K562 (cell line): ENCODE measurements around the gene WDR86. TPM values are rescaled to one million over a fixed set of nuclear protein-coding genes. Genes with fewer than 3 reads are reported as not detected.
A peak's percentile ranks its signal among the peaks of the same experiment; 100 is the strongest.

Source experiments
- ATAC-seq: fragments of 200-7000 bp; cut with Tn5 transposase; 3 replicates; pipeline ENCODE4 v1.9.1; 2020; ENCODE audit warnings: moderate library complexity
- BruUV-seq: library from RNA; stranded (reverse); fragments of 400-500 nt; replicated peaks from 2 replicates; lab custom pipeline; 2021; lab: Mats Ljungman, UMichigan
- CTCF ChIA-PET: fragments of 300-600 bp; formaldehyde crosslinking; extraction: SDS; loops from one replicate; lab custom pipeline; 2021; ENCODE audit warnings: low intra/inter-chr PET ratio; lab: Yijun Ruan, JAX
- POLR2A ChIA-PET: fragments of 300-600, 350-650 bp; sonication (Branson Sonifier 250); formaldehyde crosslinking; extraction: SDS; loops from one replicate; lab custom pipeline; 2021; ENCODE audit warnings: antibody characterized with exemption, inconsistent platforms; lab: Yijun Ruan, JAX
- DNase-seq, 4 experiments: peaks; one replicate each; pipeline versions ENCODE4 v3.0.0 to v3.0.0-alpha.2; 2011 to 2018; ENCODE audit warnings: low spot score in 3 of 4, mixed read lengths in 3 of 4; ENCODE audit errors: extremely low read depth in 1 of 4
- FAIRE-seq: peaks from 2 replicates; lab custom pipeline; 2011; peaks lifted over from hg19 to GRCh38; lab: Jason Lieb, UNC
- H2AFZ ChIP-seq: 2 replicates; pipeline ENCODE4 v1.6.0; 2011; ENCODE audit warnings: low read depth, low read length, control low read depth, inconsistent platforms
- H3K27ac ChIP-seq: fragments of 200-600 bp; 3 replicates; pipeline ENCODE4 v1.8.0; 2011; ENCODE audit warnings: low read depth, mild to moderate bottlenecking, control low read depth, inconsistent platforms, low read length, moderate library complexity, mixed read lengths; ENCODE audit errors: extremely low read depth
- H3K27me3 ChIP-seq, 2 experiments: fragments of 300-600 bp in 1 of 2; 2 replicates in 1 of 2; 3 replicates in 1 of 2; pipeline versions ENCODE4 v1.6.0 to v1.8.0; 2011; ENCODE audit warnings: inconsistent platforms in 2 of 2, low read length in 2 of 2, mild to moderate bottlenecking in 1 of 2, mixed read lengths in 1 of 2, moderate library complexity in 1 of 2; ENCODE audit not compliant: control insufficient read depth in 2 of 2, insufficient read depth in 2 of 2
- H3K36me3 ChIP-seq: fragments of 300-600 bp; 3 replicates; pipeline ENCODE4 v1.8.0; 2011; ENCODE audit warnings: mild to moderate bottlenecking, low read length, inconsistent platforms; ENCODE audit not compliant: control insufficient read depth, insufficient read depth
- H3K4me1 ChIP-seq, 2 experiments: fragments of 200-600 bp in 1 of 2; replicated peaks in 1 of 2; 2 replicates in 1 of 2; 3 replicates in 1 of 2; pipeline versions ENCODE4 v1.5.1 to v1.8.0; 2011; ENCODE audit warnings: inconsistent platforms in 2 of 2, low read length in 2 of 2, mild to moderate bottlenecking in 1 of 2, mixed read lengths in 1 of 2, moderate library complexity in 1 of 2; ENCODE audit not compliant: control insufficient read depth in 2 of 2, insufficient read depth in 2 of 2
- H3K4me2 ChIP-seq: 2 replicates; pipeline ENCODE4 v1.6.1; 2011; ENCODE audit warnings: low read length, control low read depth, inconsistent platforms, mixed read lengths; ENCODE audit not compliant: insufficient read depth
- H3K4me3 ChIP-seq: fragments of 200-600 bp; sonication (generic), shearing (Covaris generic); 2 replicates; pipeline ENCODE4 v1.5.1; 2016; ENCODE audit warnings: control low read depth, inconsistent platforms
- H3K79me2 ChIP-seq: fragments of 200-600 bp; 3 replicates; pipeline ENCODE4 v1.8.0; 2011; ENCODE audit warnings: low read length, inconsistent platforms; ENCODE audit not compliant: control insufficient read depth, insufficient read depth
- H3K9ac ChIP-seq, 2 experiments: 2 replicates each; pipeline versions ENCODE4 v1.6.0 to v1.6.1; 2011; ENCODE audit warnings: low read depth in 2 of 2, low read length in 2 of 2, control low read depth in 1 of 2, inconsistent platforms in 1 of 2, mild to moderate bottlenecking in 1 of 2, mixed read lengths in 1 of 2; ENCODE audit not compliant: insufficient read depth in 1 of 2
- H3K9me1 ChIP-seq: one replicate; pipeline ENCODE4 v1.6.0; 2011; ENCODE audit warnings: inconsistent platforms, mild to moderate bottlenecking, low read length, moderate library complexity; ENCODE audit not compliant: control insufficient read depth, insufficient read depth
- H3K9me3 ChIP-seq: replicated peaks from 2 replicates; pipeline ENCODE4 v1.5.1; 2011; ENCODE audit warnings: low read depth, low read length, inconsistent platforms; ENCODE audit not compliant: control insufficient read depth, insufficient read depth
- H4K20me1 ChIP-seq: replicated peaks from 2 replicates; pipeline ENCODE4 v1.6.1; 2011; ENCODE audit warnings: low read length, inconsistent platforms, mixed read lengths; ENCODE audit not compliant: control insufficient read depth, insufficient read depth
- RNF219 ChIP-seq: fragments of 250-450 bp; sonication (Bioruptor Pico); IDR thresholded peaks from 2 replicates; pipeline ENCODE4 v1.5.0; 2022; ENCODE audit warnings: mild to moderate bottlenecking
- ZNF232 ChIP-seq: sonication (generic); formaldehyde crosslinking; IDR thresholded peaks from 2 replicates; pipeline ENCODE4 v1.8.0; 2022; ENCODE audit warnings: mild to moderate bottlenecking, missing genetic modification reagents
- ZNF668 ChIP-seq: fragments of 250-450 bp; sonication (Bioruptor Pico); IDR thresholded peaks from 2 replicates; pipeline ENCODE4 v1.8.0; 2022; ENCODE audit warnings: mild to moderate bottlenecking, inconsistent platforms
- WGBS: fragments of 100-300 bp; shearing (Covaris generic); methylation state at CpG from one replicate; pipeline ENCODE4 v1.1.6; 2016; ENCODE audit warnings: low coverage, mixed read lengths; ENCODE audit not compliant: insufficient coverage; ENCODE audit errors: missing lambda C conversion rate; 5-methylcytosine and 5-hydroxymethylcytosine counted together
- in situ Hi-C: fragments of 300-500 bp; cut with MboI; formaldehyde crosslinking; loops from 4 replicates; pipeline ENCODE4 v1.15.0; 2018; ENCODE audit warnings: inconsistent platforms, mixed read lengths
- intact Hi-C: fragments of 100-400 bp; cut with micrococcal nuclease; formaldehyde crosslinking; loops from 2 replicates; pipeline ENCODE4 v1.14.2; 2022
- polyA plus RNA-seq, 8 experiments: library from polyadenylated mRNA; depleted of rRNA in 4 of 8; stranded (reverse) in 5 of 8; unstranded in 3 of 8; fragments of >200 nt; fragmentation: Nextera tagmentation in 2 of 8; fragmentation: Illumina TruSeq in 1 of 8; extraction: Ambion mirVana in 2 of 8; extraction: Trizol in 1 of 8; gene quantifications; 2 replicates each; pipeline versions ENCODE4 v1.2.1 to v1.2.3, GENCODE V29; 2011 to 2014; ENCODE audit warnings: inconsistent platforms in 1 of 8, missing spikeins in 1 of 8
- total RNA-seq, 7 experiments: library from RNA; depleted of rRNA in 6 of 7; stranded (reverse); fragments of >200 nt in 6 of 7; fragmentation: Illumina TruSeq in 2 of 7; extraction: Trizol in 2 of 7; gene quantifications; 2 replicates each; pipeline versions ENCODE4 v1.2.1 to v1.2.3, GENCODE V29; 2011 to 2021; ENCODE audit warnings: low replicate concordance in 1 of 7
- TF ChIP-seq, protein P1 (sequence below): sonication (generic); formaldehyde crosslinking; IDR thresholded peaks from 2 replicates; pipeline ENCODE4 v1.8.1; 2023; ENCODE audit warnings: mild to moderate bottlenecking, missing genetic modification reagents
- TF ChIP-seq, protein P2 (sequence below): sonication (generic); formaldehyde crosslinking; IDR thresholded peaks from 2 replicates; pipeline ENCODE4 v1.8.0; 2022; ENCODE audit warnings: missing genetic modification reagents, mild to moderate bottlenecking, moderate library complexity, borderline replicate concordance

Gene WDR86
- total and polyA plus RNA-seq, 9 of the 15 experiments (the other 6 are each of a cell fraction or from before 2014, with no cell fraction given) = 0.24 TPM; not detected in 8

DNA sequence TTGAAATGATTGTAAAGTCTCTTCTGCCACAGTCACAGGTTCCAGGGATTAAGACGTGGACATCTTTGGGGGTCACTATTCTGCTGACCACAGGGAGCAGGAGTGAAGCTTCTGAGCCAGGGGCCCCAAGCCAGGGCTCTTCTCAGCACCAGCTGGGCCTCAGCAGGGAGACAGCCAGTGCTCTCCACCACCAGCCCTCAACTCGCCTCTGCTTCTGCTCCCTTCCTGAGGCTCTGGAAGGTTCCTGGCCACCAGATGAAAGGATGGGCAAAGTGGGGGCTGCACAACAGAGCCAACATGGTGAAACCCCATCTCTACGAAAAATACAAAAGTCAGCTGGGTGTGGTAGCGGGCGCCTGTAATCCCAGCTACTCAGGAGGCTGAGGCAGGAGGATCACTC, 41.3 kb upstream of the WDR86 start:
- no peak for TF ChIP-seq ZNF668 (CRISPR knock-in tag)
- TF ChIP-seq RNF219 (CRISPR knock-in tag) = no peak
- no peak for TF ChIP-seq ZNF232
- TF ChIP-seq, protein P1, sequence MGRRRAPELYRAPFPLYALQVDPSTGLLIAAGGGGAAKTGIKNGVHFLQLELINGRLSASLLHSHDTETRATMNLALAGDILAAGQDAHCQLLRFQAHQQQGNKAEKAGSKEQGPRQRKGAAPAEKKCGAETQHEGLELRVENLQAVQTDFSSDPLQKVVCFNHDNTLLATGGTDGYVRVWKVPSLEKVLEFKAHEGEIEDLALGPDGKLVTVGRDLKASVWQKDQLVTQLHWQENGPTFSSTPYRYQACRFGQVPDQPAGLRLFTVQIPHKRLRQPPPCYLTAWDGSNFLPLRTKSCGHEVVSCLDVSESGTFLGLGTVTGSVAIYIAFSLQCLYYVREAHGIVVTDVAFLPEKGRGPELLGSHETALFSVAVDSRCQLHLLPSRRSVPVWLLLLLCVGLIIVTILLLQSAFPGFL (CRISPR knock-in tag) = no peak
- TF ChIP-seq, protein P2, sequence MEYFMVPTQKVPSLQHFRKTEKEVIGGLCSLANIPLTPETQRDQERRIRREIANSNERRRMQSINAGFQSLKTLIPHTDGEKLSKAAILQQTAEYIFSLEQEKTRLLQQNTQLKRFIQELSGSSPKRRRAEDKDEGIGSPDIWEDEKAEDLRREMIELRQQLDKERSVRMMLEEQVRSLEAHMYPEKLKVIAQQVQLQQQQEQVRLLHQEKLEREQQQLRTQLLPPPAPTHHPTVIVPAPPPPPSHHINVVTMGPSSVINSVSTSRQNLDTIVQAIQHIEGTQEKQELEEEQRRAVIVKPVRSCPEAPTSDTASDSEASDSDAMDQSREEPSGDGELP (CRISPR knock-in tag) = 0 out of 2 replicates have a peak, but pooled peaks have one; percentile 16
- Histone ChIP-seq H3K79me2 (no peaks in the 10 kb centered on the region), H3K9ac (no peak overlapping the region), H3K4me2 (no peak overlapping the region), H3K36me3 (no peaks in the 10 kb centered on the region), H3K4me3 (no peak overlapping the region), H2AFZ (no peak overlapping the region), H4K20me1 (peaks cover 6% of the 10 kb centered on the region; the same call in 1 of the 2 replicates), H3K4me1 (peaks cover 0 to 27% of the 10 kb centered on the region in 2 experiments; a peak in 2 of 5 replicates), H3K27me3 (peaks cover 49 to 63% of the 10 kb centered on the region in 2 experiments), H3K9me1 (no peaks in the 10 kb centered on the region), H3K9me3 (no peaks in the 10 kb centered on the region), H3K27ac (no peak overlapping the region)
- in situ Hi-C loops (no loop called here), intact Hi-C loops (loop anchor here (5.0 kb wide), 1 partner anchor 306 kb away; no protein-coding TSS in a partner anchor)
- no peak for FAIRE-seq
- WGBS = 33% methylated on average over 5 of the region's 5 CpGs
- ChIA-PET POLR2A (interaction anchor here (0.5 to 1.9 kb wide), 5 partner anchors 9 to 87 kb away, joined by 3 to 10 read pairs (median 4); no protein-coding TSS in a partner anchor), CTCF (interaction anchor here (6.0 kb wide), 1 partner anchor 136 kb away, joined by 75 read pairs; no protein-coding TSS in a partner anchor)
- no peak for ATAC-seq
- no TSS peak for BruUV-seq
- no peak for DNase-seq
